B cell (primary cell): ENCODE measurements around the gene BAAT.

Source experiments
- CTCF ChIP-seq: fragments of 200-600 bp; IDR thresholded peaks from one replicate; pipeline ENCODE4 v1.8.0; 2022; ENCODE audit warnings: antibody characterized with exemption, mild to moderate bottlenecking
- EZH2 ChIP-seq: IDR thresholded peaks from 2 replicates; pipeline ENCODE4 v1.6.1; 2012; ENCODE audit warnings: borderline replicate concordance, low read depth, mild to moderate bottlenecking, moderate library complexity, low read length; ENCODE audit not compliant: insufficient read depth, poor library complexity, severe bottlenecking

DNA sequence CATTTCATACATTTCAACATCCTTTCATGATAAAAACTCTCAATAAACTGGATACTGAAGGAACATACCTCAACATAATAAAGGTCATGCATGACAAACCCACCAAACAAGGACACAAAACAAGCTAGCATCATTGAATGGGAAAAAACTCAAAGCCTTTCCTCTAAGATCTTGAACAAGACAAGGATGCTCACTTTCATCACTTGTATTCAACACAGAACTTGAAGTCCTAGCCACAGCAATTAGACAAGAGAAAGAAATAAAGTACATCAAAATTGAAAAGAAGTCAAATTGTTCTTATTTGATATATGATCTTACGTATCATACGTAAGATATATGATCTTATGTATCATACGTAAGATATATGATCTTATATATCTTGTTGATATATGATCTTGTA lies 8.3 kb upstream of the BAAT start:
- no peak for TF ChIP-seq CTCF
- no peak for TF ChIP-seq EZH2
